Measurements from ENCODE around the gene CARM1.
"Not testable (repeated sequence)": the region's sequence is repeated elsewhere in the genome, so short reads cannot be mapped to it uniquely, and the experiment has no call there.

Gene CARM1

GRCh38 chr19:10876459-10877240 is 5.3 kb downstream of the CARM1 start:
- DNase-seq: no peak

- not testable (repeated sequence) for DNase-seq
Observed at GRCh38 chr19:10877608-10878007, 6.3 kb downstream of the CARM1 start.

- no peak for DNase-seq
Observed at GRCh38 chr19:10878253-10878652, 6.9 kb downstream of the CARM1 start.

- DNase-seq: no peak
Observed at GRCh38 chr19:10881403-10882107, 10.2 kb downstream of the CARM1 start.

- DNase-seq: no peak
Observed at GRCh38 chr19:10882108-10882457, 10.7 kb downstream of the CARM1 start.

GRCh38 chr19:10884274-10884673 is 12.9 kb downstream of the CARM1 start:
- peak; percentile 73 for DNase-seq

- peak; percentile 33 for DNase-seq
Observed at GRCh38 chr19:10885201-10886169, 14.1 kb downstream of the CARM1 start.

GRCh38 chr19:10887616-10888367 is 16.4 kb downstream of the CARM1 start:
- DNase-seq: no peak

GRCh38 chr19:10888421-10888866 is 17.1 kb downstream of the CARM1 start:
- DNase-seq: no peak

GRCh38 chr19:10889880-10890279 is 18.5 kb downstream of the CARM1 start:
- no peak for DNase-seq

GRCh38 chr19:10891405-10892086 is 20.2 kb downstream of the CARM1 start:
- DNase-seq: no peak

GRCh38 chr19:10892256-10892655 is 20.9 kb downstream of the CARM1 start:
- no peak for DNase-seq

- DNase-seq: no peak
Observed at GRCh38 chr19:10894911-10895213, 23.5 kb downstream of the CARM1 start.

GRCh38 chr19:10895363-10895762 is 24.0 kb downstream of the CARM1 start:
- no peak for DNase-seq

GRCh38 chr19:10895920-10896319 is 24.6 kb downstream of the CARM1 start:
- no peak for DNase-seq

GRCh38 chr19:10896851-10897526 is 25.6 kb downstream of the CARM1 start:
- DNase-seq: no peak

- no peak for DNase-seq
Observed at GRCh38 chr19:10898633-10899032, 27.3 kb downstream of the CARM1 start.

GRCh38 chr19:10899151-10899653 is 27.8 kb downstream of the CARM1 start:
- no peak for DNase-seq

- no peak for DNase-seq
Observed at GRCh38 chr19:10907925-10908324, 36.6 kb downstream of the CARM1 start.

- DNase-seq: no peak
Observed at GRCh38 chr19:10908380-10908960, 37.1 kb downstream of the CARM1 start.
